Hepatocyte (in vitro differentiated cells): ENCODE data around the gene SSBP2. TPM values are rescaled to one million over a fixed set of nuclear protein-coding genes. Genes with fewer than 3 reads are reported as not detected.

Experiments used
- DNase-seq: peaks from one replicate; pipeline ENCODE4 v3.0.0-alpha.2; 2016; ENCODE audit warnings: low spot score
- H2AFZ ChIP-seq: fragments of 200-600 bp; sonication (generic); 2 replicates; pipeline ENCODE4 v1.6.0; 2016; ENCODE audit warnings: antibody characterized with exemption, mild to moderate bottlenecking
- H3K27ac ChIP-seq: fragments of 200-600 bp; sonication (generic); 2 replicates; pipeline ENCODE4 v1.5.1; 2016; ENCODE audit warnings: mild to moderate bottlenecking
- H3K27me3 ChIP-seq: fragments of 200-600 bp; sonication (generic); 2 replicates; pipeline ENCODE4 v1.6.1; 2016
- H3K36me3 ChIP-seq: fragments of 200-600 bp; sonication (generic); replicated peaks from 2 replicates; pipeline ENCODE4 v1.5.1; 2016; ENCODE audit warnings: low read depth; ENCODE audit not compliant: insufficient read depth
- H3K4me1 ChIP-seq: fragments of 200-600 bp; sonication (generic); 2 replicates; pipeline ENCODE4 v1.5.1; 2016; ENCODE audit warnings: mild to moderate bottlenecking, moderate library complexity; ENCODE audit not compliant: insufficient read depth
- H3K4me2 ChIP-seq: fragments of 200-600 bp; sonication (generic); 2 replicates; pipeline ENCODE4 v1.6.0; 2016
- H3K4me3 ChIP-seq: fragments of 200-600 bp; sonication (generic); 2 replicates; pipeline ENCODE4 v1.5.1; 2016; ENCODE audit warnings: mild to moderate bottlenecking
- H3K79me2 ChIP-seq: fragments of 200-600 bp; sonication (generic); 2 replicates; pipeline ENCODE4 v1.6.0; 2017; ENCODE audit warnings: mild to moderate bottlenecking
- H3K9me2 ChIP-seq: fragments of 200-600 bp; sonication (generic); replicated peaks from 2 replicates; pipeline ENCODE4 v1.6.0; 2017; ENCODE audit warnings: mild to moderate bottlenecking; ENCODE audit not compliant: insufficient read depth
- H3K9me3 ChIP-seq: fragments of 200-600 bp; sonication (generic); 2 replicates; pipeline ENCODE4 v1.5.1; 2016; ENCODE audit warnings: low read depth, mild to moderate bottlenecking
- H4K20me1 ChIP-seq: fragments of 200-600 bp; sonication (generic); 2 replicates; pipeline ENCODE4 v1.6.0; 2016; ENCODE audit warnings: mild to moderate bottlenecking; ENCODE audit not compliant: insufficient read depth, poor library complexity, severe bottlenecking
- EZH2 ChIP-seq: fragments of 200-600 bp; sonication (generic); IDR thresholded peaks from 2 replicates; pipeline ENCODE4 v1.6.1; 2016; ENCODE audit warnings: antibody characterized with exemption, mild to moderate bottlenecking, borderline replicate concordance
- EZH2phosphoT487 ChIP-seq: fragments of 200-600 bp; sonication (generic); IDR thresholded peaks from one replicate; pipeline ENCODE4 v1.6.1; 2018; ENCODE audit warnings: antibody characterized with exemption, mild to moderate bottlenecking, low read depth, moderate library complexity; ENCODE audit not compliant: unreplicated experiment, severe bottlenecking
- WGBS: methylation state at CpG from one replicate; pipeline ENCODE4 v1.1.6; 2016; ENCODE audit warnings: low lambda C conversion rate; ENCODE audit errors: missing lambda C conversion rate; 5-methylcytosine and 5-hydroxymethylcytosine counted together
- polyA plus RNA-seq: library from polyadenylated mRNA; unstranded; fragments of >200 nt; fragmentation: Nextera tagmentation; extraction: Ambion mirVana; gene quantifications from 2 replicates; pipeline ENCODE4 v1.2.1, GENCODE V29; 2016
- total RNA-seq: library from RNA; depleted of rRNA; stranded (reverse); fragments of >200 nt; gene quantifications from 2 replicates; pipeline ENCODE4 v1.2.3, GENCODE V29; 2014
- TF ChIP-seq, protein P1 (sequence below): fragments of 200-600 bp; sonication (generic); IDR thresholded peaks from 2 replicates; pipeline ENCODE4 v1.5.1; 2016; ENCODE audit warnings: antibody characterized with exemption, mild to moderate bottlenecking; ENCODE audit not compliant: poor library complexity

Gene SSBP2
- total and polyA plus RNA-seq, 2 experiments from 2014 or later, result 23.7 to 48.2 TPM

DNA sequence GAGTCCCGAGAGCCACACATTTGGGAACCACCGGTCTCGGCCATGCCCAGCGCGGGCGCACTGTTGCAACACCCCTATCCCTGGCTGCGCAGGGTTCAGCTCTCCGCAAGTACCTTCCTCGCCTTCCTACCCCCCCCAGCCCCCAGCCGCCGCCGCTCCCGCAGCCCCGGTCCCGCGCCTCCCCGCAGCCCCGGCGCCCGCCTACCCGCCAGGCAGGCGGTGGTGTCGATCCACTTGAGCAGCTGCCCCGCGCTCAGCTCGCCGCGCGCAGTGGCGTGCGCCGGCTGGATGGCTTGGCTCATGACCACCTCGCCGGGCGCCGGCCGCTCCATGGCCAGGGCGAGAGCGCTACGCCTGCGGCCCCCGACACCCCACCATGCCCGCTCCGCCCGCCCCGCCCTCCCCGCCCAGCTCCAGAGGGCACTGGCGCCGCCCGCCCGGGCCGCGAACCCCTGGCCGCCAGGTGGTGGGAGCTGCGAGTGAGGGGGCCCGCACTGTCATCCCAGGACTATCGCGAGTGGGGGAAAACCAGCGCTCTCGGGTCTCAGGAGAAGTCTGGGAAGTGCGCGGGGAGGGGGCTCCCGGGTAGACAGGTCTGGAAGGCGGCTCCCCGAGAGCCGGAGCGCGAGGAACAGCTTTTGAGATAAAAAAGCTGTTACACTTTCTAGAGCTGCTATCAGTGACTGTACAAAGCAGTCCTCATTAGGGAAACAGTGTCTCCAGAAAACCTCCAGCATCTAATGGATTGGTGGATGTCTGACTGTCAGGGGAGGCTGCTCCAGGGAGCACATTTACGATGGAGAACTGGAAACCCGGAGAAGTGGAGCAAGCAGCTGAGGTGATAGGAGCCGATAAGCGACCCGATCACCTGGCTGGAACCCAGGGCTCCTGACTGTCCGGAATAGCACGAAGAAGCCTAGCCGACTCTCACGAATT, 356.8 kb downstream of the SSBP2 start, which contains the start of gene ACOT12:
ACOT12 (minus strand) TSS at position 352 of the 936 bp plus-strand sequence; CDS start at position 332, 20 bp downstream.
- Histone ChIP-seq H3K27ac (no peak within 1 kb of the TSS), H3K9me2 (no peaks in the 10 kb centered on the region), H3K36me3 (no peaks in the 10 kb centered on the region), H4K20me1 (no peaks in the 10 kb centered on the region), H3K79me2 (no peaks in the 10 kb centered on the region), H3K4me1 (no peaks in the 10 kb centered on the region), H3K27me3 (peaks cover 3% of the 10 kb centered on the region), H3K4me2 (peak within 1 kb of the TSS; percentile 97), H2AFZ (peak within 1 kb of the TSS; percentile 78), H3K9me3 (no peaks in the 10 kb centered on the region), H3K4me3 (peak within 1 kb of the TSS; percentile 67)
- DNase-seq, result peak; percentile 35
- TF ChIP-seq EZH2 (no peak), EZH2phosphoT487 (no peak)
- TF ChIP-seq, protein P1, sequence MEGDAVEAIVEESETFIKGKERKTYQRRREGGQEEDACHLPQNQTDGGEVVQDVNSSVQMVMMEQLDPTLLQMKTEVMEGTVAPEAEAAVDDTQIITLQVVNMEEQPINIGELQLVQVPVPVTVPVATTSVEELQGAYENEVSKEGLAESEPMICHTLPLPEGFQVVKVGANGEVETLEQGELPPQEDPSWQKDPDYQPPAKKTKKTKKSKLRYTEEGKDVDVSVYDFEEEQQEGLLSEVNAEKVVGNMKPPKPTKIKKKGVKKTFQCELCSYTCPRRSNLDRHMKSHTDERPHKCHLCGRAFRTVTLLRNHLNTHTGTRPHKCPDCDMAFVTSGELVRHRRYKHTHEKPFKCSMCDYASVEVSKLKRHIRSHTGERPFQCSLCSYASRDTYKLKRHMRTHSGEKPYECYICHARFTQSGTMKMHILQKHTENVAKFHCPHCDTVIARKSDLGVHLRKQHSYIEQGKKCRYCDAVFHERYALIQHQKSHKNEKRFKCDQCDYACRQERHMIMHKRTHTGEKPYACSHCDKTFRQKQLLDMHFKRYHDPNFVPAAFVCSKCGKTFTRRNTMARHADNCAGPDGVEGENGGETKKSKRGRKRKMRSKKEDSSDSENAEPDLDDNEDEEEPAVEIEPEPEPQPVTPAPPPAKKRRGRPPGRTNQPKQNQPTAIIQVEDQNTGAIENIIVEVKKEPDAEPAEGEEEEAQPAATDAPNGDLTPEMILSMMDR, result no peak
- WGBS, result 3% methylated on average over 49 of the region's 77 CpGs

DNA sequence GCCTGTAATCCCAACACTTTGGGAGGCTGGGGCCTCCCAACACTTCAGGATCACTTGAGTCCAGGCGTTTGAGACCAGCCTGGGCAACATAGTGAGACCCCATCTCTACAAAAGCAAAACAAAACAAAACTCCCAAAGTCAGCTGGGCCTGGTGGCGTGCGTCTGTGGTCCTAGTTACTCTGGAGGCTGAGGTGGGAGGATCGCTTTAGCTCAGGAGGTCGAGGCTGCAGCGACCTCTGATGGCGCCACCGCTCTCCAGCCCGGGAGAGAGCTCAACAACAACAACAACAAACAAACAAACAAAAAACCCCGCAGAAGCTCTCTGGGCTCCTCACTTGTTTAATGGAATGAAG, 357.5 kb downstream of the SSBP2 start:
- Histone ChIP-seq H3K9me2 (no peaks in the 10 kb centered on the region), H3K27me3 (peaks cover 3% of the 10 kb centered on the region), H4K20me1 (no peaks in the 10 kb centered on the region), H3K79me2 (no peaks in the 10 kb centered on the region), H3K27ac (no peak overlapping the region), H2AFZ (peak overlapping the region; percentile 78), H3K4me3 (peak overlapping the region; percentile 67), H3K4me2 (peak overlapping the region; percentile 97), H3K9me3 (no peaks in the 10 kb centered on the region), H3K4me1 (no peaks in the 10 kb centered on the region), H3K36me3 (no peaks in the 10 kb centered on the region)
- WGBS, result 28% methylated on average over 10 of the region's 10 CpGs
- no peak for DNase-seq
- TF ChIP-seq EZH2 (no peak), EZH2phosphoT487 (no peak)
- TF ChIP-seq, protein P1, result no peak

DNA sequence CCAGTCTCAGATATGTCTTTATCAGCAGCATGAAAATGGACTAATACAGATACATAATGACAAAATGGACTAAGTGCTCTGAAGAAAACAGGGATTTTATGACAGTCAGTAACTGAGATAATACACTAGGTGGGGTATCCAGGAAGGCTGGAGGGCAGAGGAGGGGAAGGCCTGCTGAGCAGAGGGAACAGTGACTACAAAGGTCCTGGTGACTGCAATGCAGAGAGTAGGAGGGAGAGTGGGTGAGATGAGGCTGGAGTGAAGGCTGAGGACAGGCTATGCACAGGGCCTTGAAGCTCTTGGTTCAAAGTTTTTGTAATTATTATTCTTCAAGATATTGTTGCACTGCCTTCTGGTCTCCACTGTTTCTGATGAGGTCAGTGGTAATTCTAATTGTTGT, 361.9 kb downstream of the SSBP2 start:
- H3K79me2 ChIP-seq, result no peaks in the 10 kb centered on the region
- H3K4me1 ChIP-seq, result no peaks in the 10 kb centered on the region
- no peaks in the 10 kb centered on the region for H4K20me1 ChIP-seq
- TF ChIP-seq EZH2phosphoT487, result no peak
- TF ChIP-seq, protein P1, result no peak
- H3K27me3 ChIP-seq, result peaks cover 3% of the 10 kb centered on the region
- H3K9me3 ChIP-seq, result no peaks in the 10 kb centered on the region
- H3K36me3 ChIP-seq, result no peaks in the 10 kb centered on the region
- H3K27ac ChIP-seq, result no peak overlapping the region
- no peak overlapping the region for H3K4me3 ChIP-seq
- no peak overlapping the region for H2AFZ ChIP-seq
- H3K4me2 ChIP-seq, result no peak overlapping the region
- no peaks in the 10 kb centered on the region for H3K9me2 ChIP-seq
- DNase-seq, result peak; percentile 18
